Stimulated activated CD8-positive, alpha-beta memory T cell treated with anti-CD3 and anti-CD28 coated beads, Interleukin-7, amount 100 ng/mL, for 24 hours (primary cell): Measurements from ENCODE around the gene RALY.
A peak's percentile ranks its signal among the peaks of the same experiment; 100 is the strongest.

Experiments
- DNase-seq: peaks from one replicate; pipeline ENCODE4 v3.0.0-alpha.2; 2020; ENCODE audit warnings: low read depth

The RALY gene

DNA sequence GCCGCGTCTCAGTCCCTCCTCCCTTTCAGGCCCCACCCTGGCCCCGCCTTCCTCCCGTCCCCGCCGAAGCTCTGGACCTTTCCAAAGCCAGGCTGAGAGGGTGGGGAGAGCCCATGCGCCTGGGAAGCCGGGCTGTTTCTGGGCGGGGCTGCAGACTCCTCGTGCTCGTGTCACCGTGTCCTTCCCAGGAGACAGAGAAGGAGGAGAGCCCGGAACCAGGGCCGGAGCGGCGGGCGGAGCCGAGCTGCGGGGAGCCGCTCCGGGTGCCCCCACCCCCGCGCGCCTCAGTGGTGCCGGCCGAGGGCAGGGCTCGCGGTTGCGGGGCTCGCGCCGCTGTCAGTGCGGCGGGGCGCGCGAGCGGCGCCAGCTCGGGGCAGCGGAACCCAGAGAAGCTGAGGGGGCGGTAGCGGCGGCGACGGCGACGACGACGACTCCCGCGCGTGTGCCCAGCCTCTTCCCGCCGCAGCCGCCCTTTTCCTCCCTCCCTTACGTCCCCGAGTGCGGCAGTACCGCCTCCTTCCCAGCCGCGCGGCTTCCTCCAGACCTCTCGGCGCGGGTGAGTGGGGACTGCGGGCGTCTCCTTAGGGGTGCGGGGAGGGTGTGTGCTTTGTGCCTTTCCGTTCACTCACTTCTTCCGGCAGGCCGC lies at the start of gene RALY:
Gene RALY (plus strand): TSS at position 336 of the 646 bp plus-strand sequence. CDS start 78,164 bp downstream, outside the sequence.
- peak; percentile 88 for DNase-seq

DNA sequence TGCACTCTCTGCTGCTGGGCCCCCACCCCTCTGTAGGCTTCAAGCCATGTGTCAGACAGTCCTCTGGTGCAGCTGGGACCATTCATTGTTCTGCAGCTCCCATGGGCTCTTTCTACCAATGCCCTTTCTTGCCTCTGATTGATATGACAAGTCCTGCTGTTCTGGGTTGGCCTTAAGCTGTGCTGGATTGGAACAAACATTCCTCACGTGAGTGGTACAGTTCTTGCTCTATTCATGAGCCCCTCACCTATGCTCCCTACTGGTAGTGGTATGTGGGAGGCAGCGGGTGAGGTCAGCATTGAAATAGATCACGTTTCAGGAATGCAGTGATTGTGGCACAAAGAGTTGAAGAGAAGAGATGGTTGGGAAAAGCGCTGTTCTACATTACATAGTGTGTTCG lies 48.8 kb upstream of the RALY start:
- DNase-seq = no peak

GRCh38 chr20:33945391-33946081 lies 48.2 kb upstream of the RALY start:
- no peak for DNase-seq

DNA sequence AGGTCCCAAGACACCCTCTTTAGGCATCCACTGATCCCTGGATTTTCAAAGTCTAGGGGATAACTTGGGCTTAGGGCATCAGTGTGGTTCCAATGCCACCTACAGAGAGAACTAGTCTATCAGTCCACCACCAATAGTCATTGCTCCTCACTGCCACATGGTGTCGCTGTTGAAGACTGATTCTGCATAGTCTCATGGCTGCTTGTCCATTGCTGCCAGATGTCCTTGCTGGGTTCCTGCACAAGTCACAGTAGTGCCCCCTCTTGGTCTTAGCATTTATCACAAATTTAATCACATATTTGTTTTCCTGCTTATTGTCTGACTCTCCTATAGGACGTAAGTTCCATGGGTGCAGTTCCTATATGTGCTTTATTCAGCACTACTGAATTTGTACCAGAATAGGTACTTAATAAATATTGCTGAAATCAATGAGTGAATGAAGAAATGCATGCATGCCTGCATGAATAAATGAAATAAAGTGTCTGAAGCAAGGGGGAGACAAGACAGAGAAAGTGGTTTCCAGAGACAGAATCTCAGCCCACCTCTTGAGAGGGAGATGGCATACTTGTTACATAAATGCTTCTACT lies 45.9 kb upstream of the RALY start:
- no peak for DNase-seq

DNA sequence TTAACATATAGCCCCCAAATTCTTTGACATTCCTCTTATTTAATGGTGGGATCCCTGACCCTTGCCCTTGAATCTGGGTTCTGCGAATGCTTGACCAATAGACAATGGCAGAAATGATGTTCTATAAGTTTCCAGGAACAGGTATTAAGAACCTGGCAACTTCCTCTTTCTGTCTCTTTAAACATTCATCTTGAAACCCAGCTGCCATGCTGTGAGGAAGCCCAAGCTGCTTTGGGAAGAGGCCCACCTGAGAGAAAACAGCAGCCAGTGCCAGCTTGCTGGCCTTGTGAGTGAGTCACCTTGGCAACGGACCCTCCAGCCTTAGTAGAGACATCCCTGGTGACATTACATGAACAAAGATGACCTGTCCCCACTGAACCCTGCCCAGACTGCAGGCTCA lies 45.2 kb upstream of the RALY start:
- DNase-seq = no peak

DNA sequence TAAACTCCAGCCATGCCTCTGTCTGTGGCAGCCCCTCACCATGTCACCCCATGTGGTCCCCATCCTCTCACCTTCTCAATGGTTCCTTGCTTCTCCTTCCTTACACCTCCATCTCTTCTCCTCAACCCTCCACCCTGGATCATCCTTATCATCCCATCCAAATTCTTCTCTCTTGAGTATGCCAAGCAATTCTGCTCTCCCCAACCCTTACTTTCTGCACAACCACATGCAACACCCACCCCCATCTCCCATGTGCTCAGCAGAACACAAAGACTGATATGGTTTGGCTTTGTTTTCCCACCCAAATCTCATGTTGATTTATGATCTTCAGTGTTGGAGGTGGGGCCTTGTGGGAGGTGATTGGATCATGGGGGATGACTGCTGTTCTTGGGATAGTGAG lies 42.5 kb upstream of the RALY start:
- no peak for DNase-seq

GRCh38 chr20:33954504-33954903 lies 39.2 kb upstream of the RALY start:
- DNase-seq = no peak

DNA sequence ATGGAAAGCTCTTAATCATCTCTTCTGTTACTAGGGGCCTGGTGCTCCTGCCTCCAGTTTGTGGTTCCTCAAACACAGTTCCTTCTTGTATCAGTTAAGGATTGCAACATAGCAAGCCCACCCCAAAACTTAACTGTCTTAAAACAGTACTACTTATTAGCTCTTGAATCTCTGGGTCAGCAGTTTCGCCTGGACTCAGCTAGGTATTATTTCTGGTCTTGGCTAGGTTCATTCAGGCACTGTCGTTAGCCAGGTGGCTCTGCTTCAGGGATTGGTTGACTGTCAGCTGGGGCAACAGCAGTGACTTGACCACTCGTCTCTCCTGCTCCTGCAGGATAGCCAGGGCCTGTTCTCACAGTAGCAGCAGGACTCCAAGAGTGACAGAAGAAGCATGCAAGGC lies 30.0 kb upstream of the RALY start:
- no peak for DNase-seq

- DNase-seq = no peak
Measured at GRCh38 chr20:33964441-33964840, 29.3 kb upstream of the RALY start.

GRCh38 chr20:33967126-33967525 lies 26.6 kb upstream of the RALY start:
- no peak for DNase-seq

DNA sequence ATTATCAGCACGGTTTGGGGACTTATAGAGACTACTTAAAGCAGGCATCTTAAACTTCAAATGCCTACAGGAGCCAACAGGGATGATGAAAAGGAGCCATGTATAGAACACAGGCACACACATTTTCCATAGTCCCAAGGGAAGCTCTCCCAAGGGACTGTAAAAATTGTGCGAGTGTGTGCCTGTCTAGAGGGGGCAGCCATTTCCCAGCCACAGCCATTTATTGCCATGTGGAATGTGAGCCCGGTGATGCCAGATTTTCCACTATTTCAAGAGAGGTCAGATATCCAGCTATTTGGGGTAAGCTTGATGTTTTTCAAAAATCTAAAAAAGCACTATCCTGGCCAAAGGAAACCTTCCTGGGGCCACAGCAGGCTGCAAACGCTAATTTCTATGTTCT lies 24.1 kb upstream of the RALY start:
- DNase-seq = no peak

DNA sequence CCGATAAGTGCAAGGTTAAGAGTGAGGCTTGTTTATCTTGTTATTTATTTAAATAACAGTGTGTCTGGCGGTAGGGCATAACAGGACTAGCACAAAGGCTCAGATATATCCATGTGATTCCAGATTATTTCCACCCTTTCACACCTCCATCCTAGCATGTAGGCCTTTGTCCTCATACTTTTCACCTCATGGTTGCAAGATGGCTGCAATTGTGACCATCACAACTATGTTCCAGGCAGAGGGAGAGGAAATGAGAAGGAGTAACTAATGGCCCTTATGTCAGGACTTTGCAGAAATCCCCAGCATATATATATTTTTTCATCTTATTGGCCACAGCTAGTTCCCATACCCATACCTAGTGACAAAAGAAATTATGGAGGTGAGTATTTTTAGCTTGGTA lies 23.5 kb upstream of the RALY start:
- DNase-seq = no peak

- DNase-seq = no peak
Measured at GRCh38 chr20:33971147-33971975, 22.4 kb upstream of the RALY start.

- DNase-seq = no peak
Measured at GRCh38 chr20:33976959-33977358, 16.8 kb upstream of the RALY start.

GRCh38 chr20:33977535-33977934 lies 16.2 kb upstream of the RALY start:
- no peak for DNase-seq

DNA sequence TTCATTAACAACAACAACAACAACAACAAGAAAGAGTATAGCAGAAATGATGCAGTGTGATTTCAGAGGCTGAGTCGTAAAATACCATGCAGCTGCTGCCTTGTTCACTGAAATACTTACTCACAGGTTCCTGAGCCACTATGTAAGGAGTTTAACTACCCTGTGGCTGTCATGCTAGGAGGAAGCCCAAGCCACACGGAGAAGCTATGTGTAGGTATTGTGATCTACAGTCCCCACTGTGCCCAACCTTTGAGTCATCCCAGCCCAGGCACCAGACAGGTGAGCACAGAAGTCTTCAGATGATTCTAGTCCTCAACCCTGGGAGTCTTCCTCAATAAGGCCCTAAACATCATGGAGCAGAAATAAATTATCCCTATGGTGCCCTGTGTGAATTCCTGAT lies 14.6 kb upstream of the RALY start:
- DNase-seq = no peak

GRCh38 chr20:33981347-33981746 lies 12.4 kb upstream of the RALY start:
- DNase-seq = no peak

- DNase-seq = no peak
Measured at GRCh38 chr20:33981964-33982363, 11.7 kb upstream of the RALY start.

DNA sequence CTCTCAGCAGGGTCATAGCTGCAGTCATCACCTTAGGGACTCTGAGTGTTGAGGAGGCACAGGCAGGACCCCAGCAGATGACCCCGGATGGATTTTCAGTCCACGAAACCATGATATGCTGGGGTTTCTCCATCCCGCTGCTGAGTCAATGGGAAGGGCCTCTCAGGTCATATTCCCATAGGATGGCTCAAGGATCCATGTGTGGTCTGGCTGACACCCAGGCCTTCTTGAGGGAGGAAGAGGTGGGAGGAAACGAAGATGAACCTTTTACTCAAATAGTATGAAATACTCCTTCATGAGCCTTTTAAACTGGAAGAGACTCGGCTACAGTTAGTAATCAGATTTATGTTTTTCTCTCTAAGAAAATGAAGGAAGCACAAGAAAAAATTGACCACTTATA lies 10.3 kb upstream of the RALY start:
- no peak for DNase-seq

GRCh38 chr20:33984182-33984719 lies 9.5 kb upstream of the RALY start:
- DNase-seq = no peak

GRCh38 chr20:33985280-33985679 lies 8.4 kb upstream of the RALY start:
- no peak for DNase-seq

DNA sequence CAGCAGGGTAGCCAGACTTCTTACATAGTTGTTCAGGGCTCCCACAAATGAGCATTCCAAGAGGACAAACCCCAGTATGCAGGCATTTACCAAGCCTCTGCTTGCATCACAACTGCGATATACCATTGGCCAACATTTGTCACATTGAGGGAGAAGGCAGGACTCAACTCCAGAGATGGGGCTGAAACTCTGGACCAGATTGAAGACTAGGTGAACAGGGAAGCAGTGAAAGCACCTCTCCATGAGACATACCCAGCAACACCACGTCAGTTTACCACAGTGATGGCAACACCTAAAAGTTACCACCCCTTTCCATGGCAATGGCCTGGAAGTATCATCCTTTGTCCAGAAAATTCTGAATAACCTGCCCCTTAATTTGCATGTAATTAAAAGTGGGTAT lies 7.9 kb upstream of the RALY start:
- DNase-seq = no peak
